HepG2 (cell line): ENCODE results near the gene ENAH.

Source experiments
- ARNT ChIP-seq: fragments of 450-650 bp; IDR thresholded peaks from 2 replicates; pipeline ENCODE4 v1.6.1; 2017
- CHD2 ChIP-seq: IDR thresholded peaks from 2 replicates; pipeline ENCODE4 v1.6.1; 2011; ENCODE audit warnings: low read depth, low read length, improper control_type of control experiment
- CTCF ChIP-seq: sonication (generic); formaldehyde crosslinking; IDR thresholded peaks from 2 replicates; pipeline ENCODE4 v1.5.0; 2020; ENCODE audit warnings: mild to moderate bottlenecking, missing genetic modification reagents, moderate library complexity
- DMAP1 ChIP-seq: IDR thresholded peaks from 2 replicates; pipeline ENCODE4 v1.6.1; 2016
- HMG20A ChIP-seq: IDR thresholded peaks from 2 replicates; pipeline ENCODE4 v1.6.1; 2016; ENCODE audit warnings: borderline replicate concordance
- KDM5B ChIP-seq: sonication (generic); formaldehyde crosslinking; IDR thresholded peaks from 2 replicates; pipeline ENCODE4 v1.4.0; 2020; ENCODE audit warnings: missing genetic modification reagents, mild to moderate bottlenecking, borderline replicate concordance
- NFYB ChIP-seq: sonication (generic); formaldehyde crosslinking; IDR thresholded peaks from 2 replicates; pipeline ENCODE4 v1.4.0; 2020; ENCODE audit warnings: missing genetic modification reagents
- STAT5B ChIP-seq: sonication (generic); formaldehyde crosslinking; IDR thresholded peaks from 2 replicates; pipeline ENCODE4 v1.4.0; 2020; ENCODE audit warnings: missing genetic modification reagents
- TCF7L2 ChIP-seq: IDR thresholded peaks from 2 replicates; pipeline ENCODE4 v1.6.1; 2011; ENCODE audit warnings: mild to moderate bottlenecking, low read depth, low read length, moderate library complexity
- ZNF263 ChIP-seq: sonication (generic); formaldehyde crosslinking; IDR thresholded peaks from 2 replicates; pipeline ENCODE4 v1.4.0; 2020; ENCODE audit warnings: missing genetic modification reagents
- ZNF549 ChIP-seq: sonication (generic); formaldehyde crosslinking; IDR thresholded peaks from 2 replicates; pipeline ENCODE4 v1.5.0; 2020; ENCODE audit warnings: missing genetic modification reagents

- TF ChIP-seq NFYB (CRISPR knock-in tag): no peak
- TF ChIP-seq ZNF549 (CRISPR knock-in tag): no peak
- TF ChIP-seq STAT5B (CRISPR knock-in tag): no peak
- TF ChIP-seq ZNF263 (CRISPR knock-in tag): no peak
- TF ChIP-seq CTCF (CRISPR knock-in tag): no peak
- no peak for TF ChIP-seq ARNT
- TF ChIP-seq TCF7L2: no peak
- TF ChIP-seq HMG20A (CRISPR knock-in tag): no peak
- no peak for TF ChIP-seq KDM5B (CRISPR knock-in tag)
- no peak for TF ChIP-seq CHD2
- no peak for TF ChIP-seq DMAP1
Measured at GRCh38 chr1:225535280-225535679, 117.6 kb downstream of the ENAH start.
